ENCODE data around the gene EVI5. TPM values are rescaled to one million over a fixed set of nuclear protein-coding genes. Genes with fewer than 3 reads are reported as not detected.

EVI5 gene
- total RNA-seq, 1 experiment from 2014 or later = 33.9 TPM

GRCh38 chr1:92705446-92705845 is 79.5 kb downstream of the EVI5 start:
- H3K27me3 Mint-ChIP-seq (ENCODE audit: unreplicated experiment) = no peaks in the 10 kb centered on the region
- no peaks in the 10 kb centered on the region for H3K9me3 Mint-ChIP-seq (ENCODE audit: low read depth, unreplicated experiment)
- intact Hi-C loops (cut with micrococcal nuclease; ENCODE audit: unreplicated experiment) = no loop called here
- no peak overlapping the region for H3K4me3 Mint-ChIP-seq (ENCODE audit: low read depth, unreplicated experiment)
- no peak for DNase-seq
- peaks cover 26% of the 10 kb centered on the region for H3K4me1 Mint-ChIP-seq (ENCODE audit: low read depth, unreplicated experiment)
- no peaks in the 10 kb centered on the region for H3K36me3 Mint-ChIP-seq (ENCODE audit: insufficient read depth, unreplicated experiment)
- TF ChIP-seq, protein P1, sequence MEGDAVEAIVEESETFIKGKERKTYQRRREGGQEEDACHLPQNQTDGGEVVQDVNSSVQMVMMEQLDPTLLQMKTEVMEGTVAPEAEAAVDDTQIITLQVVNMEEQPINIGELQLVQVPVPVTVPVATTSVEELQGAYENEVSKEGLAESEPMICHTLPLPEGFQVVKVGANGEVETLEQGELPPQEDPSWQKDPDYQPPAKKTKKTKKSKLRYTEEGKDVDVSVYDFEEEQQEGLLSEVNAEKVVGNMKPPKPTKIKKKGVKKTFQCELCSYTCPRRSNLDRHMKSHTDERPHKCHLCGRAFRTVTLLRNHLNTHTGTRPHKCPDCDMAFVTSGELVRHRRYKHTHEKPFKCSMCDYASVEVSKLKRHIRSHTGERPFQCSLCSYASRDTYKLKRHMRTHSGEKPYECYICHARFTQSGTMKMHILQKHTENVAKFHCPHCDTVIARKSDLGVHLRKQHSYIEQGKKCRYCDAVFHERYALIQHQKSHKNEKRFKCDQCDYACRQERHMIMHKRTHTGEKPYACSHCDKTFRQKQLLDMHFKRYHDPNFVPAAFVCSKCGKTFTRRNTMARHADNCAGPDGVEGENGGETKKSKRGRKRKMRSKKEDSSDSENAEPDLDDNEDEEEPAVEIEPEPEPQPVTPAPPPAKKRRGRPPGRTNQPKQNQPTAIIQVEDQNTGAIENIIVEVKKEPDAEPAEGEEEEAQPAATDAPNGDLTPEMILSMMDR (IDR thresholded peaks at IDR 0.05; ENCODE audit: unreplicated experiment) = no peak
- CTCF ChIA-PET = no interaction called here
- BruUV-seq (replicated peaks) = no TSS peak
- no peak overlapping the region for H3K27ac Mint-ChIP-seq (ENCODE audit: unreplicated experiment)

- H3K4me1 Mint-ChIP-seq (ENCODE audit: low read depth, unreplicated experiment) = no peaks in the 10 kb centered on the region
- H3K4me3 Mint-ChIP-seq (ENCODE audit: low read depth, unreplicated experiment) = no peak overlapping the region
- BruUV-seq (replicated peaks) = no TSS peak
- no peaks in the 10 kb centered on the region for H3K27me3 Mint-ChIP-seq (ENCODE audit: unreplicated experiment)
- CTCF ChIA-PET = no interaction called here
- H3K36me3 Mint-ChIP-seq (ENCODE audit: insufficient read depth, unreplicated experiment) = no peaks in the 10 kb centered on the region
- DNase-seq = no peak
- TF ChIP-seq, protein P1 (IDR thresholded peaks at IDR 0.05; ENCODE audit: unreplicated experiment) = no peak
- H3K27ac Mint-ChIP-seq (ENCODE audit: unreplicated experiment) = no peak overlapping the region
- intact Hi-C loops (cut with micrococcal nuclease; ENCODE audit: unreplicated experiment) = no loop called here
- no peaks in the 10 kb centered on the region for H3K9me3 Mint-ChIP-seq (ENCODE audit: low read depth, unreplicated experiment)
These were observed 83.8 kb downstream of the EVI5 start for GRCh38 chr1:92701147-92701546.

DNA sequence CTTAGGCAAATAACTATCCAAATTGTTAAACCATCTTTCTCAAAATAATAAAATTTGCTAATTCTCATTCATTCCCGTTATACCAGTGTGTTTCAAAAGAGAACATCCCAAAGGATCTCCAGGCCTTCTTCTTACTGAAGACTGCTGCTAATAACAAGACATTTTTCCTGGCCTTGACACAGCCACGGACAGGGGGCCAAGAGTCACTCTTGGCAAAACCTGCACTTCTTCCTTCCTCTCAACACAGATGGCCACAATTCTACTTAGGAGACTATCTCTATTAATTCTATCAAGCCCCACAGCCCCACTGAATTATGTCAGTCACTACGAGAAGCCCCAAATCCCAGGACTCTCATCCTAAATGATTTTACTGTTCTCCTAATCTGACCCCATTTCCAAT is 86.0 kb downstream of the EVI5 start:
- no TSS peak for BruUV-seq (replicated peaks)
- TF ChIP-seq, protein P1 (IDR thresholded peaks at IDR 0.05; ENCODE audit: unreplicated experiment) = no peak
- H3K4me3 Mint-ChIP-seq (ENCODE audit: low read depth, unreplicated experiment) = no peak overlapping the region
- no peaks in the 10 kb centered on the region for H3K9me3 Mint-ChIP-seq (ENCODE audit: low read depth, unreplicated experiment)
- H3K27me3 Mint-ChIP-seq (ENCODE audit: unreplicated experiment) = no peaks in the 10 kb centered on the region
- no peak for DNase-seq
- no peaks in the 10 kb centered on the region for H3K4me1 Mint-ChIP-seq (ENCODE audit: low read depth, unreplicated experiment)
- H3K27ac Mint-ChIP-seq (ENCODE audit: unreplicated experiment) = no peak overlapping the region
- intact Hi-C loops (cut with micrococcal nuclease; ENCODE audit: unreplicated experiment) = no loop called here
- CTCF ChIA-PET = no interaction called here
- peaks cover 5% of the 10 kb centered on the region for H3K36me3 Mint-ChIP-seq (ENCODE audit: insufficient read depth, unreplicated experiment)

GRCh38 chr1:92695104-92695503 is 89.8 kb downstream of the EVI5 start:
- Mint-ChIP-seq H3K36me3 (ENCODE audit: insufficient read depth, unreplicated experiment) (peaks cover 5% of the 10 kb centered on the region), H3K9me3 (ENCODE audit: low read depth, unreplicated experiment) (no peaks in the 10 kb centered on the region), H3K27ac (ENCODE audit: unreplicated experiment) (no peak overlapping the region), H3K4me1 (ENCODE audit: low read depth, unreplicated experiment) (no peaks in the 10 kb centered on the region), H3K4me3 (ENCODE audit: low read depth, unreplicated experiment) (no peak overlapping the region), H3K27me3 (ENCODE audit: unreplicated experiment) (no peaks in the 10 kb centered on the region)
- TF ChIP-seq, protein P1 (IDR thresholded peaks at IDR 0.05; ENCODE audit: unreplicated experiment) = no peak
- intact Hi-C loops (cut with micrococcal nuclease; ENCODE audit: unreplicated experiment) = no loop called here
- no peak for DNase-seq
- CTCF ChIA-PET = no interaction called here
- no TSS peak for BruUV-seq (replicated peaks)

DNA sequence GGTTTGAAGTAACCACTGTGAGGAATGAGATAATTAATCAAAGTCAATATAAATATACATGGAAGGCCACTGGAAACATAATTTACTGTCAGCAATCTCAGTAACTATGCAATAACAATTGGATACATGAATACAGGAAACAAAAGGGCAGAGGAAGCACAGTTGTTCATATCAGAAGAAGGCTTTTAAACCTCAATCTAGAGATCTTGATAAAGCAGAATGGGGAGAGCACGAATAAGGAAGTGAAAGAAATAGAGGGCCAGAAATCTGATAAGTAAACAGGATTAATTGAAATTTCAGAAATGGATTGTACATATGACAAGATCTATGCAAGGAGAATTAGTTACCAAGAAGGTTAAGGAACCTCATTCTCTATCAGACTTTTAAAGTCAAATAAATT is 93.0 kb downstream of the EVI5 start:
- CTCF ChIA-PET = no interaction called here
- Mint-ChIP-seq H3K4me3 (ENCODE audit: low read depth, unreplicated experiment) (no peak overlapping the region), H3K27ac (ENCODE audit: unreplicated experiment) (no peak overlapping the region), H3K27me3 (ENCODE audit: unreplicated experiment) (no peaks in the 10 kb centered on the region), H3K4me1 (ENCODE audit: low read depth, unreplicated experiment) (no peaks in the 10 kb centered on the region), H3K36me3 (ENCODE audit: insufficient read depth, unreplicated experiment) (peaks cover 5% of the 10 kb centered on the region), H3K9me3 (ENCODE audit: low read depth, unreplicated experiment) (no peaks in the 10 kb centered on the region)
- no peak for DNase-seq
- TF ChIP-seq, protein P1 (IDR thresholded peaks at IDR 0.05; ENCODE audit: unreplicated experiment) = no peak
- no TSS peak for BruUV-seq (replicated peaks)
- intact Hi-C loops (cut with micrococcal nuclease; ENCODE audit: unreplicated experiment) = no loop called here

Data from Calu3 (cell line).